Right cardiac atrium (tissue), 5 donors: ENCODE data around the gene SLC22A12. TPM values are rescaled to one million over a fixed set of nuclear protein-coding genes. Genes with fewer than 3 reads are reported as not detected.
A peak's percentile ranks its signal among the peaks of the same experiment; 100 is the strongest.

Experiments used
- ATAC-seq, 2 donors: fragments of 200-7000 bp; cut with Tn5 transposase; one replicate each; pipeline versions ENCODE4 v1.8.0 to v1.9.1; 2020; ENCODE audit warnings: moderate library complexity in 2 of 2, mild to moderate bottlenecking in 1 of 2
- DNase-seq, 3 donors: peaks; one replicate each; pipeline ENCODE4 v3.0.0-alpha.2; 2020
- H3K27ac ChIP-seq: one replicate; pipeline ENCODE4 v1.5.1; 2013; ENCODE audit warnings: mild to moderate bottlenecking, low read length, control low read depth, moderate library complexity
- H3K27me3 ChIP-seq: one replicate; pipeline ENCODE4 v1.6.1; 2013; ENCODE audit not compliant: control insufficient read depth, insufficient read depth
- H3K4me1 ChIP-seq: one replicate; pipeline ENCODE4 v1.6.1; 2013; ENCODE audit warnings: low read length; ENCODE audit not compliant: control insufficient read depth, insufficient read depth
- H3K4me3 ChIP-seq: one replicate; pipeline ENCODE4 v1.5.1; 2013; ENCODE audit warnings: low read length, control low read depth
- H3K9me3 ChIP-seq: one replicate; pipeline ENCODE4 v1.6.1; 2013; ENCODE audit warnings: low read length; ENCODE audit not compliant: control insufficient read depth
- WGBS: extraction: QIAGEN DNeasy Blood & Tissue Kit; methylation state at CpG from one replicate; pipeline ENCODE4 v1.1.7; 2013; 5-methylcytosine and 5-hydroxymethylcytosine counted together
- intact Hi-C, 4 donors: fragments of 100-400 bp; cut with DNase I; formaldehyde crosslinking; loops; one replicate each; pipeline versions ENCODE4 v1.11.0 to v1.14.0; 2022 to 2023
- polyA plus RNA-seq: library from polyadenylated mRNA; stranded (reverse); fragments of 200-250 nt; gene quantifications from one replicate; pipeline ENCODE4 v1.2.3, GENCODE V29; 2013
- total RNA-seq, 4 donors: library from RNA; stranded (reverse); fragmentation: NEBNext Ultra II Directional; extraction: Animal tissue kit (Norgen Biotek cat#: 25700); gene quantifications; one replicate each; pipeline ENCODE4 v1.2.1, GENCODE V29; 2021
- donor health status: healthy with polysubstance abuse.
- donor health status: DM: no; HTN: yes; CAD: no.
- donor health status: DM: no; HTN: no; CAD: no.
- donor health status: DM: no; HTN: yes; CAD: no; lungs with severe emphysema.
- donor health status: DM: yes; HTN: yes; CAD: no.

Gene SLC22A12
- total and polyA plus RNA-seq, 5 donors, result not detected

DNA sequence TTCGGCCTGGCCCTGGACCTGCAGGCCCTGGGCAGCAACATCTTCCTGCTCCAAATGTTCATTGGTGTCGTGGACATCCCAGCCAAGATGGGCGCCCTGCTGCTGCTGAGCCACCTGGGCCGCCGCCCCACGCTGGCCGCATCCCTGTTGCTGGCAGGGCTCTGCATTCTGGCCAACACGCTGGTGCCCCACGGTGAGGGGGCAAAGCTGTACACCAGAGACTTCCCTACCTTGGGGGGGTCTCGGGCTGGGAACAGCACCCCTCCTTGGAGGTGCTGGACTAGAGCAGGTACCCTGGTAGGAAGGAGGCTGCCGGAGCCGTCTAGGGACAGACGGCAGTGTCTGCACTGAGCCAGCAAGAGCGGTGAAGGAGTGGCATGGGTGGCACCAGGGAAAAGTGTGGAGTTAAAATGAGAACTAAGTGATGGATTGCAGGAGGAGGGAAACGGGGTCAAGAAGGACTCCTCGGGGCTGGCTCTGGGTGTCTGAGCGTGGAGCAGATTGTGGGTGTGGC, 8.7 kb downstream of the SLC22A12 start:
- Histone ChIP-seq H3K4me3 (no peak overlapping the region), H3K9me3 (no peaks in the 10 kb centered on the region), H3K4me1 (no peaks in the 10 kb centered on the region), H3K27ac (no peak overlapping the region), H3K27me3 (no peaks in the 10 kb centered on the region)
- no peak for ATAC-seq
- intact Hi-C loops, result no loop called here
- 83% methylated on average over 17 of the region's 17 CpGs for whole genome bisulfite sequencing
- DNase-seq, result peak in 2 of 3 donors; percentile 0 to 41

DNA sequence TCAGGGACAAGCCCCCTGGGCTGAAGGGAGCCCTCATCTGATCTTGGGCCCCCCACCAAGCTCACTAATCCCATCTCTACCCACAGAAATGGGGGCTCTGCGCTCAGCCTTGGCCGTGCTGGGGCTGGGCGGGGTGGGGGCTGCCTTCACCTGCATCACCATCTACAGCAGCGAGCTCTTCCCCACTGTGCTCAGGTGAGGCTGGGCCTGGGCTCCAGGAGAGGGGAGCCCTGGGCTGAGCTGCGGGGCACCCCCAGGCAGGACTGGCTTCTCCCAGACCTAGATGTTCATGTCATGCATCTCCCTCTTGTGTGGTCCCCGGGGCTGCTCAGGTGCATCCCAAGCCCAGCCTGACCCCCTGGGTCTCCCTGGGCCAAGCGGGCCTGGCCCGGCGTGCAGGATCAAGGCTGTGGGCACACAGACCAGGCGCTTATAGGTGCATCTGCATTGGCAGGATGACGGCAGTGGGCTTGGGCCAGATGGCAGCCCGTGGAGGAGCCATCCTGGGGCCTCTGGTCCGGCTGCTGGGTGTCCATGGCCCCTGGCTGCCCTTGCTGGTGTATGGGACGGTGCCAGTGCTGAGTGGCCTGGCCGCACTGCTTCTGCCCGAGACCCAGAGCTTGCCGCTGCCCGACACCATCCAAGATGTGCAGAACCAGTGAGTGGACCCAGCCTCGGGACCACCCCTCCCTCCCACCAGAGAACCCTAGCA, 9.4 kb downstream of the SLC22A12 start:
- intact Hi-C loops, result no loop called here
- WGBS, result 87% methylated on average over 19 of the region's 19 CpGs
- no peaks in the 10 kb centered on the region for H3K9me3 ChIP-seq
- no peak overlapping the region for H3K27ac ChIP-seq
- DNase-seq (peak in 2 of 3 donors; percentile 19 to 29), ATAC-seq (no peak)
- H3K4me1 ChIP-seq, result no peaks in the 10 kb centered on the region
- no peaks in the 10 kb centered on the region for H3K27me3 ChIP-seq
- H3K4me3 ChIP-seq, result no peak overlapping the region

DNA sequence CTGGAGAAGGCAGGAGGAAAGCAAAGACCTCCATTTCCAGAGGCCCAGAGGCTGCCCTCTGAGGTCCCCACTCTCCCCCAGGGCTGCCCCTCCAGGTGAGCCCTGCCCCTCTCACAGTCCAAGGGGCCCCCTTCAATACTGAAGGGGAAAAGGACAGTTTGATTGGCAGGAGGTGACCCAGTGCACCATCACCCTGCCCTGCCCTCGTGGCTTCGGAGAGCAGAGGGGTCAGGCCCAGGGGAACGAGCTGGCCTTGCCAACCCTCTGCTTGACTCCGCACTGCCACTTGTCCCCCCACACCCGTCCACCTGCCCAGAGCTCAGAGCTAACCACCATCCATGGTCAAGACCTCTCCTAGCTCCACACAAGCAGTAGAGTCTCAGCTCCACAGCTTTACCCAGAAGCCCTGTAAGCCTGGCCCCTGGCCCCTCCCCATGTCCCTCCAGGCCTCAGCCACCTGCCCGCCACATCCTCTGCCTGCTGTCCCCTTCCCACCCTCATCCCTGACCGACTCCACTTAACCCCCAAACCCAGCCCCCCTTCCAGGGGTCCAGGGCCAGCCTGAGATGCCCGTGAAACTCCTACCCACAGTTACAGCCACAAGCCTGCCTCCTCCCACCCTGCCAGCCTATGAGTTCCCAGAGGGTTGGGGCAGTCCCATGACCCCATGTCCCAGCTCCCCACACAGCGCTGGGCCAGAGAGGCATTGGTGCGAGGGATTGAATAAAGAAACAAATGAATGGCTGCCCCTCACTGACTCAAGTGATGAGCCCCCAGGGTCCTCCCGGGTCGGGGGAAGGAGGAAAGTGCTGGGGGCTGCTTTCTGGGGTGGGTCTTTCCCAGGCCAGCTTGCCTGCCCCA, 10.8 kb downstream of the SLC22A12 start:
- Histone ChIP-seq H3K4me1 (no peaks in the 10 kb centered on the region), H3K4me3 (no peak overlapping the region), H3K27me3 (no peaks in the 10 kb centered on the region), H3K27ac (no peak overlapping the region), H3K9me3 (no peaks in the 10 kb centered on the region)
- DNase-seq (peak in 2 of 3 donors; percentile 16 to 31), ATAC-seq (no peak)
- 82% methylated on average over 12 of the region's 12 CpGs for WGBS
- intact Hi-C loops, result no loop called here

DNA sequence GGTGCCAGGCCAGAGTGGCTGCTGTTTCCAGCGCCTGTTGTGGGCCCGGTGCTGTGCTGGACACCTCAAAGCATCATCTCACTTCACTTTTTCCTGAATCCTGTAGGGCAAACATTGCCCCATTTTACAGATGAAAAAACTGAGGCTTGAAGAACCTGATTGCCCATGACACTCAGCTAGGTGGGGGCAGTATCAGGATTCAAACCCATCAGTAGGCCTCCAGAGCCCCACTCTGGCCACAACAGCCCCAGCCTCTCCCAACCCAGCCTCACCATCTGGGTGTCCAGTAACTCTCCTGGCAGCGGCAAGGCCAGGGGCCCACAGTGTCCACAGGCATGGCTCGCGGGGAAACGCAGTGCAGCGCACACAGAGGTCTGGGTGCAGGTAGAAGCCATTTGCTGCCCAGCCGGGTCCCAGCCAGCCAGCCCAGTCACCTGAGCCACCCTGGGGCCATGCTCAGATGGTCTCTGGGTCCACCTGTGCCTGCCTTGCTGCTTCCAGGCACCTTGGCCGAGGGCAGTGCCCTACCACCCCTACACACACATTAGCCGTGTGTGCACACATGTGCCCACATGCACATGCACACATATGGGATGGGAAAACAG, 11.5 kb downstream of the SLC22A12 start:
- H3K4me1 ChIP-seq, result no peaks in the 10 kb centered on the region
- no peak overlapping the region for H3K27ac ChIP-seq
- 95% methylated on average over 10 of the region's 10 CpGs for WGBS
- DNase-seq (peak in 2 of 3 donors; percentile 41 to 44), ATAC-seq (no peak)
- H3K9me3 ChIP-seq, result no peaks in the 10 kb centered on the region
- no peak overlapping the region for H3K4me3 ChIP-seq
- H3K27me3 ChIP-seq, result no peaks in the 10 kb centered on the region
- intact Hi-C loops, result no loop called here

DNA sequence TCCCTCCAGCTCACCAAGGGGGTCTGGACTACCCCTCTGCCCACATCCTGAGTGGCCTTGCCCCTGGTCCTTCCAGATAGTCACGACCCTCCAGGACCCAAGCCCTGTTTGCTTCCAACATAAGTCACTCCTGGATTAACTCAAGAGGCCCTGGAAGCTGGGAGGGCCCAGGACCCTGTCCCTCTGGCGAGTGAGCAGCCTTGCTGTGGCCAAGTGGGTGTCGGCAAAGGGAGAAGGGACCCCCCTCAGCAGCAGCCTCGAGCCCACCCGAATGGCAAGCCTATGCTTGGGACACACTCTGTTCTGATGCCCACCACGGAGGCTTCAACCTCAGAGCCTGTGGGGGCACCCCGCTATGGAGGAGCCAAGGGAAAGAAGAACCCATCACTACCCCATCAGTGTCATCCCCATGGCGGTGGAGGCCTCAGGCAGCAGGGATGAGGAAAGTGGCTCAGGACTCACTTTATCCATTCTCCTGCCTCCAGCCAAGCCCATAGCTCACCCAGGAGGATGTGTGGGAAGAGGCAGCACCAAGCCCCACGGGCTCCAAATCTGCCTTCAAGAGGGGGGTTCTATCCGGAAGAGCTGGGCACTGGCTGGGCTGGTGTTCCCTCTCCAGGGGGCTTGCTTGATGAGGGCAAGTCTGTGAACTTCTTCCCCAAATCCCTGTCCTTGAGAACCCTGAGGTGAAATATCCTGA, 12.5 kb downstream of the SLC22A12 start:
- Histone ChIP-seq H3K27me3 (no peaks in the 10 kb centered on the region), H3K9me3 (no peaks in the 10 kb centered on the region), H3K4me3 (no peak overlapping the region), H3K27ac (no peak overlapping the region), H3K4me1 (no peaks in the 10 kb centered on the region)
- intact Hi-C loops, result no loop called here
- peak in 2 of 3 donors; percentile 26 to 28 for DNase-seq
- ATAC-seq, result no peak
- 89% methylated on average over 10 of the region's 10 CpGs for WGBS

DNA sequence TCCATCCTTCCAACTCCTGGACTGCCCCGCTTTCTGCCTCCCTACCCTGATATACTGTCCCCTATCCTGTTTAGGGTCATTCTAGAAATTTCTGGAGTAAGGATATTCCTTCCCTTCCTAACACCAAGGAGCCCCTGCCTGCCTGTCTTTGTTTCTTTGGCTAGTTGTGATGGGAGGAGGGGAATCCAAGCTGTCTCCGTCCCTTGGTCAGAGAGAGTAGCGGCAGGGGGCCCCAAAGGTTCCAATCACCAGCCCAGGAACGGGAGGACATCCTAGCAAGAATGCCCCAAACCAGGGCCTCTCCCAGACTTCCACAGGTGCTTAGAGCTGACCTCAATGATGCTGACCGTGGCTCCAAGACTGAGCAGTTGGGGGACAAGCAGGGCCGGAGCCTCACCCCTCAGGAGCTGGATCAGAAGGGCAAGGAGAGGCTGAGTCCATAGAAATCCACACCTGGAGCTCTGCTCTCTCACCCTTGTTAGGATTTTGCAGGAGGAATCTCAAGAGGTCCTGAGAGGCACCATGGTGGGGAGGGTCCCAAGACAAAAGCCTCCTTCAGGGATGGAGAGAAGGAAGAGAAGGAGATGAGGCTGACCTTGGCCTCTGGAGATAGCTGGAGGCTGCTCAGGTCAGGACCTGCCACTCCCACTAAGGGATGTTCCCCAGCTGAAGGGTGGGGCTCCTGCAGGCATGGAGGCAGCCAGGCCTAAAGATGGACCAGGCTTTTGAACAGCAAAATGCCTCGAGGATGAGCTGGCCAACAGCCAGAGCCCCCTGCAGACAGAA, 13.6 kb downstream of the SLC22A12 start:
- DNase-seq, result peak in 2 of 3 donors; percentile 17 to 30
- 79% methylated on average over 7 of the region's 7 CpGs for WGBS
- H3K27ac ChIP-seq, result no peak overlapping the region
- H3K4me3 ChIP-seq, result no peak overlapping the region
- no peaks in the 10 kb centered on the region for H3K4me1 ChIP-seq
- no peak for ATAC-seq
- H3K9me3 ChIP-seq, result no peaks in the 10 kb centered on the region
- no peaks in the 10 kb centered on the region for H3K27me3 ChIP-seq
- intact Hi-C loops, result no loop called here

DNA sequence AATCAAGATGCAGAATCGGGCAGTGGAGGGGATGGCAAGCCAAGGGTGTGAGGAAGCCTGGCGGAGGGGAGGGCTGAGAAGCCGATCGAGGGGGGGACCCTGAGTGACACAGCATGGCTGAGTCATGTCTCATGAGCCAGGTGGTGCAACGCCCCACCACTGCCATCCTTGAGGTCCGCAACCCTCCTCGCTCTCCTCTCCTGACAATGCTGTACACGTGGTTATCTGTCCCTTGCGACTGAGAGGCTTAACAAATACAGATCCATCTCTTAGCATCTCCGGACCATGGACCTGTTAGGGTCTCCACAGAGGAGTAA, 14.2 kb downstream of the SLC22A12 start:
- ATAC-seq, result no peak
- intact Hi-C loops, result no loop called here
- DNase-seq, result peak in 2 of 3 donors; percentile 28 to 50

DNA sequence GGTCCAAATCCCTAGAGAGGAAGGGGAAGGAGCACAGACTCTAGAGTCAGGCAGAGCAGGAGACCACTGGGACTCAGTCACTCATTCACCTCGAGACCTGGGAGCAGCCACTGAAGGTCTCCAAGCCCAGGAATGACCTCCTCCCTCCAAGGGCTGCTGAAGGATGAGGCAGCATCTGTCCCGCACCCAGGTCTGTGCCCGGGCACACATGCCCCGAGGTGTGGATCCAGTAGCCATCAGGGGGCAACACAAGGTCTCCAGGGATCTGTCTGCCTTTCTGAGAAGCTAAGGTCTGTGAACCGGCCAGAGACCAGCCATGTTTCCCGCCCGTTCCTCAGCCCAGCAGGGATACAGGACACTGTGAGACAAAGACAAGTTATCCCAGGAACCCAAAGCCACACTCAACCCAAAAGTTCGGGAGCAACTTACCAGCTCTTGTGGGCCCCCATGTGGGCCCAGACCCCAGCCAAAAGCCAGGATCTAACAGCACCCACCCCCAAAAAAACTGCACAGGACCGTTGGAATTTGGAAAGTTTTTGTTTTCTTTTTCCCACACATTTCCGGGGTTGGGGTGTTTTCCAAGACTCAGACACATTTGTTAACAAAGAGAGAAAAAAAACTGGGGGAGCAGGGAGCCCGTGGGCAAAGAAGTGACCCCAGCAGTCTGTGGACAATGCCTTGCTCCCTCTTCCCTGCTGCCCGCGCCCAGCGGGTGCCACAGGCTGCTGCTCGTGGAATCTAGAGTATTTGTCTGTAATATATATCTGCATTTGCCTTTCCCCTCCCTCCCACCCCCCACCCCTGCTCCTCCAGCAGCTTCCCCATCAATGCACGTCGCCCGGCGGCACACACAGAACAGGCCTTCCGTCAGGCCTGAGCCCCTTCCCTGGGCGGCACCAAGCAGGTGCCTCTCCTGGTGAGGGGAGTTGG, 14.9 kb downstream of the SLC22A12 start:
- no peak for ATAC-seq
- intact Hi-C loops, result no loop called here
- no peak overlapping the region for H3K27ac ChIP-seq
- no peak overlapping the region for H3K4me3 ChIP-seq
- H3K27me3 ChIP-seq, result no peaks in the 10 kb centered on the region
- H3K9me3 ChIP-seq, result no peaks in the 10 kb centered on the region
- no peaks in the 10 kb centered on the region for H3K4me1 ChIP-seq
- WGBS, result 67% methylated on average over 21 of the region's 21 CpGs
- peak in 2 of 3 donors; percentile 24 to 44 for DNase-seq

More for the DNA sequence above, 14.2 kb downstream of the SLC22A12 start:
- no peak overlapping the region for H3K4me3 ChIP-seq
- H3K27me3 ChIP-seq, result no peaks in the 10 kb centered on the region
- H3K4me1 ChIP-seq, result no peaks in the 10 kb centered on the region
- H3K27ac ChIP-seq, result no peak overlapping the region
- WGBS, result 69% methylated on average over 10 of the region's 10 CpGs
- no peaks in the 10 kb centered on the region for H3K9me3 ChIP-seq

DNA sequence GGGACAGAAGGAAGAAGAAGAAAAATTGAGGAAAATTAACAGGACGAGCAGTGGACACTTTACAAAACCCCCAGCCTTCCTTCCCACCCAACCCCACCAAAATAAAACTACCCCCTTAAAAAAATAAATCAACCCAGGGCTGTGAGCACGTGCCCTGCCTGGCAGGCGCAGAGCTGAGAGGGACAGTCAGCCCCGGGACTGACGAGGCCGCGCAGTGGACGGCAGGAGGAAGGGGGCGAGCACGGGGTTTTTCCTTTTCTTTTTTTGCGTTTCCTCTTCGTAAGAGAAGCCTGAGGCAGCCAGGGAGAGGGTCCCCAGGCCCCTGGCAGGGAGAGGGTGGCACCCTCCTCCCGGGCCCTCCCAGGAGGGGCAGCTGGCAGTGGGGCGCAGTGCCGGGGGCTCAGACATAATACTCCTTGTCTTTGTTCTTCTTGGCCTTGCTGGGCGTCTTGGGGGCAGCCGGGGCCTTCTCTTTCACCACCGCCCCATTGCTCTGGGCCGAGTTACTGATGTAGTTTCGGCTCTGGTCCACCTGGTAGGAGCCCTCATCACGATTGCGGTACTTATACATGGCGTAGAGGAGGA, 15.9 kb downstream of the SLC22A12 start:
- DNase-seq (peak in 1 of 3 donors; percentile 38), ATAC-seq (no peak)
- WGBS, result 76% methylated on average over 23 of the region's 23 CpGs
- Histone ChIP-seq H3K27me3 (no peaks in the 10 kb centered on the region), H3K4me3 (no peak overlapping the region), H3K4me1 (no peaks in the 10 kb centered on the region), H3K27ac (no peak overlapping the region), H3K9me3 (no peaks in the 10 kb centered on the region)
- intact Hi-C loops, result no loop called here
